ENCODE results near the gene ACTR3. TPM values are rescaled to one million over a fixed set of nuclear protein-coding genes. Genes with fewer than 3 reads are reported as not detected.
"Not testable (repeated sequence)": the region's sequence is repeated elsewhere in the genome, so short reads cannot be mapped to it uniquely, and the experiment has no call there.

Gene ACTR3
- polyA plus RNA-seq, 10 donors = 101 to 142 (median 110) TPM

DNA sequence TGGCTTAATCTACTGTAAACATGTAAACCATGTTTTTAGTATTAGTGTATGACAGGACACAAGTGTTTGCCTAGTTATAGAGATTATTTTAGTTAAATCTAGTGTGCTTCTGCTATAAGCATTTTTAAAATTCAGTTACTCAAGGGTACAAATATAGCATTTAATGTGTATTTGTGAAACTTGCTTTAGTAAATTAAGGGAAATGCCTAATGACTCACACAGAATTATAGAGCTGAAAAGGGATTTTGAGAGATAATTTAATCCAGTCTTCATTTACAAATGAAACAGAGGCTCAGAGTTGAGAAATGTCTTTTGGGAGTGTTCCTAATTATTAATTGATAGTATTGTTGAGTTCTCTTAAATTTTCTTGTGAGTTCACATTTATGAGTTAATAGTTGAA is 8.2 kb downstream of the ACTR3 start:
- DNase-seq = no peak

GRCh38 chr2:113899166-113899565 is 9.3 kb downstream of the ACTR3 start:
- DNase-seq = no peak

DNA sequence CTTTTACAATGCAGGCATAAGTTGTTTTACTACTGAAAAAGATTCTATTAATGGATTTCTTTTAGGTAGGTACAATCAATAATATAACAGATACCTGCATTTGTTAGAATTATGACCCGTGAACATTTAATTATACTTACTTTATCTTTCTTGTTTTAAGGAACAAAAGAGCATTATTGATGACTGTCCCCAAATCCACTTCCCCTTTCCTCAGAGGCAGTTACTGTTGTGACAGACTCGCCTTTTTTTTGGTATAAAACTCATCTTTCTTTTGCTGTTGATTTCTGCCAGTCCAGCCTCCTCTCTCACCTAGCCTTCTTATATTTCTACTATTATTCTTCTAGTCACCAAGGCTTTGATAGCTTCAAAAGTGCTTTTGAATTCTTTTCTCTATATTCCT is 12.1 kb downstream of the ACTR3 start:
- no peak for DNase-seq

GRCh38 chr2:113905886-113906285 is 16.0 kb downstream of the ACTR3 start:
- DNase-seq = no peak

DNA sequence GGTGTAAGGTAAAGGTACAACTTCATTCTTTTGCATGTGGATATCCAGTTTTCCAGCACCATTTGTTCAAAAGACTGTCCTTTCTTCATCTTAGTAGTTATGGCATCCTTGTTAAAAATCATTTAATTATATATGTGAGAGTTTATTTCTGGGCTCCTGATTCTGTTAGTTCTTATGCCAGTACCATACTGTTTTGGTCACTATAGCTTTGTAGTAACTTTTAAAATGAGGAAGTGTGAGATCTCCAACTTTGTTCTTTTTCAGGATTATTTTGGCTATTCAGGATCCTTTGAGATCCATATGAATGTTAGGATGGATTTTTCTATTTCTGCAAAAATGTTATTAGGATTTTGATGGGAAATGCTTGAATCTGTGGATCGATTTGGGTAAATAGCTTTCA is 16.8 kb downstream of the ACTR3 start:
- no peak for DNase-seq

DNA sequence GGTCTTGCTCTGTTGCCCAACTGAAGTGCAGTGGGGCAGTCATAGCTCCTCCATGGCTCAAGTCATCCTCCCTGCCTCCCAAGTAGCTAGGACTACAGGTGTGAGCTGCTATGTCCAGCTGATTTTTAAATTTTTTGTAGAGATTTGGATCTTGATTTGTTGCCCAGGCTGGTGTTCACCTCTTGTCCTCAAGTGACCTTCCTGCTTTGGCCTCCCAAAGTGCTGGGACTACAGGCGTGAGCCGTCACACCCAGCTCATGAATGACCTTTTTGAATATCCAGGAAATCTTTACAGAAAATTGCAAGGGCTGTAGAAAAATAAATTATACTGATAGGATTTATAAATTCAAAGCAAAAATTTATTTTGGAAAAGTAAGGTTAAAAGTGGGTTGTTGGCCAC is 17.4 kb downstream of the ACTR3 start:
- DNase-seq = no peak

- DNase-seq = no peak
These were observed 20.3 kb downstream of the ACTR3 start for GRCh38 chr2:113910110-113910717.

GRCh38 chr2:113910967-113911678 is 21.2 kb downstream of the ACTR3 start:
- no peak for DNase-seq

DNA sequence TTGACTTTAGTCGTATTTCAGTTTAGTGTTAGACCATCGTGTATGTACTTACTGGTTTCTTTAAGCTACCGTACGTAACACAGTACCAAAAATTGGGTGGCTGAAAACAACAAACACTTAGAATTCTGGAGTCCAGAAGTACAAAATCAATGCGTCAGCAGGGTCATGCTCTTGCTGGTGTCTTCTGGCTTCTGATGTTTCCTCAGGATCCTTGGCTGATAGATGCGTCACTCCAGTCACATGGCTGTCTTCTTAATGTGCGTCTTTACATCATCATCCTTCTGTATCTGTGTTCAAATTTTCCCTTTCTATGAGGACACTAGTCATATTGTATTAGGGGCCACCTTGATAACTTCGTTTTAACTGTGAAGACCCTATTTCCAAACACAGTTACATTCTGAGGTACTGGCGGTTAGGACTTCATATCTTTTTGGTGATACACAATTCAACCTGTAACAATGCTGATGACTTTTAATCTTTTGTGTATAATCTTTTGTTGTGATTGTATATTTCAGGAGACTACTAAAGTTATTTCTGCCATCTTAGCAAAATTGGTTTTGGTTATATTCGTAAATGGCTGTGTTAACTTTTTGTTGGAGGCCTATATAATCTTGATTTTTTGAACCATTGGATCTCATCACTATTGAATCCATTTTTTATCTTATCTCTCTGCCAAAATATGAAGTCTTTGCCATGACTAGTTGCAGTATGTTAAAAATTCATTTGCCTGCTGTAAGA is 25.4 kb downstream of the ACTR3 start:
- DNase-seq = no peak

GRCh38 chr2:113918229-113918628 is 28.3 kb downstream of the ACTR3 start:
- DNase-seq = no peak

GRCh38 chr2:113920996-113921395 is 31.1 kb downstream of the ACTR3 start:
- no peak for DNase-seq

DNA sequence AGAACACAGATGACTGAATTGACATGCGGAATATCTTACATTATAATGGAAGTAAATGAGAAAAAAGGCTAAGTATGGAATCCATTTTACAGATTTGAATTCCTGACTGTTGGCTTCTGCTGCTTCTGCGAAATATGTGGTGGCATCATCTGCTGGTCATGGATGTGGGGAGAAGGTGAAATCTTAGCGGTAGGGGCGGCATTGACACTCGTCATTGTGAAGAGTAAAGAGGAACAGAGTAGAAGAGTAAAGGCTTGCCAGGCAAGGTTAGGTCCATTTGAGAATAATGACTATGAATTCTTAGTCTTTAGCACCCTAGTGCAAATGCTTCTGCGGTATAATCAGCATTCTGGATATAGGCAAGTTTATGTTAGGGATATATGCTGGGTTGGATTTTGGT is 32.4 kb downstream of the ACTR3 start:
- DNase-seq = no peak

DNA sequence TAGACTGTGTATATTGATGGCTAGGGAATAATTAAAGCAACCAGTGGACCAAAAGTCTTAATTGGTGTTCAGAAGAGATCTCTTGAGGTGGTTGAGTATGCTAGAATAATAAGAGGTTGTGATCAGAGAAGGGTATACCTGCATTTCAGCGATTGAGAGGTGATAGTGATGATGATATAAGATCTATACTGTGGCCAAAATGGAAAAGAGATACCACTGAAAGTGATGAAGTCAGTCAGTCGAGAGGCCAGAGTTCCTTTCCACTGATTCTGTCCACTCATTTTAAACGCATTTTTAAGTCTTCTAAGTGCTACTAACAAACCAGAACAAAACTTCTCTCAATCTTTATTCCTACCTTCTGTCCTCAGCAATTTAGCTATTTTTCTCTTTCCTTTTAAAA is 32.9 kb downstream of the ACTR3 start:
- no peak for DNase-seq

DNA sequence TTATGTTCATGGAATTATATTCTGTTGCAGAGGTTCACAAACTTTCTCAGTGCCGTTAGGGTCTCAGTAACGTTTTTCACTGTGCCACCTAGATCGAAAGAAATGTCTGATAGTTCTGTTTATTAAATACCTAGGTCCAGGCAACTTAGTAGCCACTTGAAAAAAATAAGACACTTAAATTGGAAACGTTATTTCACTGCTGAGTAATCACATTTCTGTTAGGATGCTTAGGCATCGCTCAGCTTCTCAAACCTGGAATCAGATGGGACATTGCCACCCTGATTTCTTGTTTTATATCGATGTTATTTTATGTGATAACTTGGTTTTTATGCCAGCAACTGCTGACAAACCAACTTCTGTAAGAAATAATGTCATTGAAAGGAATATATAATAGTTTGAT is 36.0 kb downstream of the ACTR3 start:
- DNase-seq = no peak

- no peak for DNase-seq
These were observed 36.4 kb downstream of the ACTR3 start for GRCh38 chr2:113926314-113926713.

- no peak for DNase-seq
These were observed 40.6 kb downstream of the ACTR3 start for GRCh38 chr2:113930448-113930847.

DNA sequence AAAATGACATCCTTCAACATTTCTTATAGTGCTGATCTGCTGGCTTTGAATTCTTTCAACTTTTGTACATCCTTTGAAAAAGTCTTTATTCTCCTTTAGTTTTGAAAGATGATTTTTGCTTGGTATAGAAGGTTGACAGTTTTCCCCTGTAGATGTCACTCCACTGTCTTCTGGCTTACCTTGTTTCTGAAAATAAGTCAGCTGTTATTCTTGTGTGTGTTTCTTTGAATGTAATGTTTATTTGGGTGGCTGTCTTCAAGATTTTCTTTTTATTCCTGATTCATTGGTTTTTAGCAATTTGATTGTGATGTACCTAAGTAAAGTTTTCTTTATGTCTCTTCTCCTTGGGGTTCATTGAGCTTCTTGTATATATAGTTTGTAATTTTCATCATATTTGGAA is 47.6 kb downstream of the ACTR3 start:
- DNase-seq = no peak

- DNase-seq = no peak
These were observed 51.0 kb downstream of the ACTR3 start for GRCh38 chr2:113940891-113941290.

GRCh38 chr2:113945784-113946183 is 55.9 kb downstream of the ACTR3 start:
- not testable (repeated sequence) for DNase-seq

DNA sequence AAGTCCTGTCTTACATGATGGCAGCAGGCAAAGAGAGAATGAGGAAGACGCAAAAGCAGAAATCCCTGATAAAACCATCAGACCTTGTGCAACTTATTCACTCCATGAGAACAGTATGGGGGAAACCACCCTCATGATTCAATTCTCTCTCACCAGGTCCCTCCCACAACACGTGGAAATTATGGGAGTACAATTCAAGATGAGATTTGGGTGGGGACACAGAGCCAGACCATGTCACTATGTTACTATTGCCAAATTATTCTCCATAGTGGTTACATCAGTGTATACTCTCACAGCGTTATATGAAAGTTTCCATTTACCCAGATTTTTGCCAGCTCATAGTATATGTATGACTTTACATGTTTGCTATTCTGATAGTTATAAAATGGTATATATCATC is 61.0 kb downstream of the ACTR3 start:
- DNase-seq = not testable (repeated sequence)

DNA sequence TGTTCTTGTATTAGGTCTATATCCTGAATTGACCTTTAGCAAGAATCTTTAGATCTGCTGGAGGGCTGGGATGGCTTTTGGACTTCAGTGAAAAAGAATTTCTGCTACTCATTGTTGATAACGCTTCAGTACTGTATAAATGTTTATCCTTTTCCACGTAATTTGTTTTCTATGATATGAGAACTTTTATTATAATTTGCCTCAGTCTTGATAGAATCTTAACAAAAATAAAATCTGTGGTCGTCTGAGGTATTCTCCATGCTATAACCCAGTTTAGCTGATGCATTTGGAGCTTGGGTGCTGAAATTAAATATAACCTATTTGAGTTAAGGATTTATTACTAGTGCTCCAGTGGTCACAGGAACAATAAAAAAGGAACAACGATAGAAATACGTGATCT is 71.1 kb downstream of the ACTR3 start:
- DNase-seq = no peak

GRCh38 chr2:113962692-113963480 is 73.0 kb downstream of the ACTR3 start:
- DNase-seq = no peak
